Astrocyte of the spinal cord (primary cell): ENCODE measurements around the gene AKIP1.

Source experiments
- DNase-seq: peaks from one replicate; pipeline ENCODE4 v3.0.0; 2011; ENCODE audit warnings: low read depth, low spot score
- H3K4me3 ChIP-seq: 2 replicates; pipeline ENCODE4 v1.5.1; 2011; ENCODE audit warnings: low read depth, mild to moderate bottlenecking, low read length, moderate library complexity
- in situ Hi-C: cut with HindIII; loops from 2 replicates; pipeline ENCODE4 v1.10.0; 2017; ENCODE audit warnings: low sequenced_read_pairs
- TF ChIP-seq, protein P1 (sequence below): IDR thresholded peaks from 2 replicates; pipeline ENCODE4 v1.5.1; 2012; ENCODE audit warnings: low read depth, mild to moderate bottlenecking, low read length, inconsistent platforms

The AKIP1 gene

DNA sequence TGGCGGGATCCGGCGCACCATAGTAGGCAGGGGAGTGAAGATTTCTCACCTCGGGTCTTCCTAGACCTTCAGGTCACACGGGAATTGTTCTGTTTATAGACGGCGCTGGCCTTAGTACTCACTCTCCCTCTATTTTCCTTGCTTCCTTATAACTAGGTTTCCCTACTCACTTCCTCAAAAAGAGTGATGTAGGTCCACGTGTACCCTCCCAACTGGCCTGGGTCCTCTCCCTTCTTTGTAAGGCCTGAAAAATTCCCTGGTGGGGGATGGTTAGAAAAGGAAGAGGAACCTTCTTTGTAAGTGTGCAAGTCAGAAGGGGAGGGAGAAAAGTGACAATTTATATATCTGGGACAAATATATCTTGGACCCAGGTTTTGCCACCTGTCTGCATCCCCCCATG, 56.2 kb downstream of the AKIP1 start:
- in situ Hi-C loops, result no loop called here
- DNase-seq, result no peak
- TF ChIP-seq, protein P1, sequence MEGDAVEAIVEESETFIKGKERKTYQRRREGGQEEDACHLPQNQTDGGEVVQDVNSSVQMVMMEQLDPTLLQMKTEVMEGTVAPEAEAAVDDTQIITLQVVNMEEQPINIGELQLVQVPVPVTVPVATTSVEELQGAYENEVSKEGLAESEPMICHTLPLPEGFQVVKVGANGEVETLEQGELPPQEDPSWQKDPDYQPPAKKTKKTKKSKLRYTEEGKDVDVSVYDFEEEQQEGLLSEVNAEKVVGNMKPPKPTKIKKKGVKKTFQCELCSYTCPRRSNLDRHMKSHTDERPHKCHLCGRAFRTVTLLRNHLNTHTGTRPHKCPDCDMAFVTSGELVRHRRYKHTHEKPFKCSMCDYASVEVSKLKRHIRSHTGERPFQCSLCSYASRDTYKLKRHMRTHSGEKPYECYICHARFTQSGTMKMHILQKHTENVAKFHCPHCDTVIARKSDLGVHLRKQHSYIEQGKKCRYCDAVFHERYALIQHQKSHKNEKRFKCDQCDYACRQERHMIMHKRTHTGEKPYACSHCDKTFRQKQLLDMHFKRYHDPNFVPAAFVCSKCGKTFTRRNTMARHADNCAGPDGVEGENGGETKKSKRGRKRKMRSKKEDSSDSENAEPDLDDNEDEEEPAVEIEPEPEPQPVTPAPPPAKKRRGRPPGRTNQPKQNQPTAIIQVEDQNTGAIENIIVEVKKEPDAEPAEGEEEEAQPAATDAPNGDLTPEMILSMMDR, result no peak
- H3K4me3 ChIP-seq, result no peak overlapping the region
